ENCODE measurements around the gene DIP2A.

The DIP2A gene

DNA sequence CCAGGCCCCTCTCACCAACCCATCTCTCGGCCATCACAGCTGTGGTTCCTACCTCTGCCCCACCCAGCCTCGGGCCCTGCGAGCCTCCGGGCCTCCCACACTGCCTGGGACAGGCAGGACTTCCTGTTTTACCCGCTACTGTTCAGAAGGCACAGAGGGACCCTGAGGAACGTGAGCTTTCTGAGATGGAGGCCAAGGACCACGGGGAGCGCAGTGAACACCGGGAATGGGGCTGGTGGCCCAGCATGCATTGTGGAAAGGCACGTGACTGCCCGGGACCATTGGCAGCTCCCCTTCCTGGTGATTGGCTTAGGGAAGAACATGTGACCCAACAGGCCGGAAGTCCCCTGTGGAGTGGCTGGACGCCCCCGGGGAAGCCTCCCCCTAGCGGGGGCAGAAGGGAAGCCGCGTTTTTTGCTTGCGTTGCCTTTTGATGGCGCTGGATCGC, 139.2 kb downstream of the DIP2A start:
- ATAC-seq (no peak), DNase-seq (no peak)
- no peak overlapping the region for H3K27ac Mint-ChIP-seq
- peaks cover 1% of the 10 kb centered on the region for H3K36me3 Mint-ChIP-seq (ENCODE audit: low read depth)
- H3K4me1 Mint-ChIP-seq: peaks cover 5% of the 10 kb centered on the region
- H3K27me3 Mint-ChIP-seq: no peaks in the 10 kb centered on the region
- no peak overlapping the region for H3K4me3 Mint-ChIP-seq
- peaks cover 9% of the 10 kb centered on the region for H3K9me3 Mint-ChIP-seq

GRCh38 chr21:46598581-46599572, 140.2 kb downstream of the DIP2A start:
- H3K4me3 Mint-ChIP-seq: no peak overlapping the region
- H3K36me3 Mint-ChIP-seq (ENCODE audit: low read depth): no peaks in the 10 kb centered on the region
- DNase-seq (no peak), ATAC-seq (no peak)
- no peak overlapping the region for H3K27ac Mint-ChIP-seq
- H3K4me1 Mint-ChIP-seq: peaks cover 5% of the 10 kb centered on the region
- H3K9me3 Mint-ChIP-seq: no peaks in the 10 kb centered on the region
- H3K27me3 Mint-ChIP-seq: no peaks in the 10 kb centered on the region

GRCh38 chr21:46600305-46600704, 141.6 kb downstream of the DIP2A start:
- Mint-ChIP-seq H3K27me3 (no peaks in the 10 kb centered on the region), H3K4me3 (no peak overlapping the region), H3K36me3 (ENCODE audit: low read depth) (no peaks in the 10 kb centered on the region), H3K9me3 (no peaks in the 10 kb centered on the region), H3K27ac (no peak overlapping the region), H3K4me1 (peaks cover 11% of the 10 kb centered on the region)
- no peak for DNase-seq
- ATAC-seq: no peak

GRCh38 chr21:46600978-46601377, 142.3 kb downstream of the DIP2A start:
- no peak overlapping the region for H3K4me3 Mint-ChIP-seq
- H3K9me3 Mint-ChIP-seq: no peaks in the 10 kb centered on the region
- no peaks in the 10 kb centered on the region for H3K36me3 Mint-ChIP-seq (ENCODE audit: low read depth)
- no peak overlapping the region for H3K27ac Mint-ChIP-seq
- ATAC-seq: no peak
- no peaks in the 10 kb centered on the region for H3K27me3 Mint-ChIP-seq
- peaks cover 18% of the 10 kb centered on the region for H3K4me1 Mint-ChIP-seq
- no peak for DNase-seq

- H3K27ac Mint-ChIP-seq: no peak overlapping the region
- H3K27me3 Mint-ChIP-seq: no peaks in the 10 kb centered on the region
- no peaks in the 10 kb centered on the region for H3K36me3 Mint-ChIP-seq (ENCODE audit: low read depth)
- H3K4me1 Mint-ChIP-seq: peaks cover 34% of the 10 kb centered on the region
- ATAC-seq (no peak), DNase-seq (no peak)
- H3K4me3 Mint-ChIP-seq: no peak overlapping the region
- H3K9me3 Mint-ChIP-seq: no peaks in the 10 kb centered on the region
These were observed 144.5 kb downstream of the DIP2A start for GRCh38 chr21:46603228-46603627.

- DNase-seq: no peak
- Mint-ChIP-seq H3K9me3 (no peaks in the 10 kb centered on the region), H3K4me1 (peaks cover 32% of the 10 kb centered on the region), H3K4me3 (no peak overlapping the region), H3K36me3 (ENCODE audit: low read depth) (no peaks in the 10 kb centered on the region), H3K27ac (no peak overlapping the region), H3K27me3 (no peaks in the 10 kb centered on the region)
- no peak for ATAC-seq
These were observed 145.8 kb downstream of the DIP2A start for GRCh38 chr21:46604329-46604974.

DNA sequence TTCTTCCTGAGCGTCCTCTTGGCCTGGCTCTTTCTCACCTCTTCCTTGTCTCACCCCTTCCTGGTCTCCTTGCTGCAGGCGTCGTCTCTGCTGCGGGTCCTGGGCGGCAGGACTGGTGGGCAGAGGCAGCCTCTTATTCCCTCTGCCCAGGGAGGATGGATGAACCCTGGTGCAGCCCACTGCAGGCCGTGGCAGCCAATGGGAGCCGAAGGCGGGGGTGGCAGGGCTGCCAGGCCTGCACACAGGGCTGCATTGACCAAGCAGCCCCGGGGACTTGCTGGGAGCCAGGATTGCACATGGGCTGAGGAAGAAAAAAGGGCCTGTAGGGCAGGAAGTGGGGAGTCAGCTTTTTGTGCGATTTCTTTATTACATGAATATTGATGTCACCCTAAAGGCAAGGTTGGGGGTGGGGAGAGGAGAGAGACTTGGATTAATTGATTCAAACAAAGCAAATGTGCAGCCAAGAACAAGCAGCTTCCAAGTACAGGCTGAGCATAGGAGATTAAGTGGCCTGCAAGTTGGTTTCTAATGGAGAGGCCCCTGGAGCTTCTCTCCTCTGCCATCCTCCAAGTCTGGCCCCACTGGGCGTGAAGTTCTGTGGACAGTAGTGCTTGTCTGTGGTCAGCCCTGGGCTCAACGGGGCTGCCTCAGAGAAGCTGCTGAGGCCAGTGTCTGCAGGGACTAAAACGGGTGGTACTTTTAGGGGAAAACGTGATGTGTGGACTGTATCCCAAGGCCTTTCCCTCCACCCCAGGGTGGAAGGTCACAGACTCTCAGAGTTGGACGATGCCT, 146.5 kb downstream of the DIP2A start, which contains the start of gene S100B:
S100B (minus strand) TSS at position 108 of the 792 bp plus-strand sequence. CDS start 2,667 bp downstream, outside the sequence.
- H3K9me3 Mint-ChIP-seq: no peaks in the 10 kb centered on the region
- ATAC-seq: no peak
- no peak within 1 kb of the TSS for H3K4me3 Mint-ChIP-seq
- H3K27ac Mint-ChIP-seq: peak within 1 kb of the TSS; percentile 73
- H3K4me1 Mint-ChIP-seq: peaks cover 32% of the 10 kb centered on the region
- no peaks in the 10 kb centered on the region for H3K36me3 Mint-ChIP-seq (ENCODE audit: low read depth)
- no peak for DNase-seq
- H3K27me3 Mint-ChIP-seq: no peaks in the 10 kb centered on the region

DNA sequence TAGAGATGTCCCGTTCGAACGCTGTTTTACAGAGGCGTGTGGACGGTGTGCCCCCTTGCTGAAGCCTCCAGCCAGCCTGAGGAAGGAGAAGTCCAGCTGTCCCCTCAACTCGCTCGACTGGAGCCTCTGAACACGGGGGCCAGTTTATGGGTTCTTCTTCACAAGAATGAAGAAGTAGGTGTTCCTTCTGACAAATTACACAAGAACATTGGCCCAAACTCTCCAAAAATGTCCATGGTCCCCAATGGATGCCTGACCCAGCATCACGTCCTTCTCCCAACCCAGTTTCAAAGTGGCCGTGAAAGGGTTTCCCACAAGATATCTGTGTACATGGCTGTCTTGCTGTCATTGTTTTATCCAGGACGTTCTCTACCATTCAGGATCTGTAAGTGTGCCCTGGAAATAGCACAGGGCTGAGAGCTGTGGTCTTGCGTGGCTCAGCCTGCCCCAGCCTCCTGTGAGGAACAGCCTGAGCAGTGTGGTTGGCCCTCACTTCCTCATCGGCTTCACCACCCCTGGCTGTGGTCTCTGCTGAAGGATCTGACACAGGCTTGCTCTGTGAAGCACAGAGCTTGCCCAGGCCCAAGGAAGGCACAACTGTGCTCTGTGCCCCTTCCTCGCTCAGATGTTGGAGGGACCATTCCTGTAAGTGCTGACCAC, 147.2 kb downstream of the DIP2A start:
- Mint-ChIP-seq H3K36me3 (ENCODE audit: low read depth) (no peaks in the 10 kb centered on the region), H3K27me3 (no peaks in the 10 kb centered on the region), H3K9me3 (no peaks in the 10 kb centered on the region), H3K4me3 (no peak overlapping the region), H3K4me1 (peaks cover 32% of the 10 kb centered on the region), H3K27ac (peak overlapping the region; percentile 73)
- DNase-seq (peak; percentile 41), ATAC-seq (peak; percentile 91)

- DNase-seq (no peak), ATAC-seq (no peak)
- no peak overlapping the region for H3K27ac Mint-ChIP-seq
- peaks cover 32% of the 10 kb centered on the region for H3K4me1 Mint-ChIP-seq
- no peaks in the 10 kb centered on the region for H3K36me3 Mint-ChIP-seq (ENCODE audit: low read depth)
- H3K9me3 Mint-ChIP-seq: no peaks in the 10 kb centered on the region
- no peaks in the 10 kb centered on the region for H3K27me3 Mint-ChIP-seq
- H3K4me3 Mint-ChIP-seq: no peak overlapping the region
These were observed 147.7 kb downstream of the DIP2A start for GRCh38 chr21:46606427-46606813.

GRCh38 chr21:46607636-46608035, 148.9 kb downstream of the DIP2A start:
- ATAC-seq (no peak), DNase-seq (no peak)
- Mint-ChIP-seq H3K27me3 (no peaks in the 10 kb centered on the region), H3K9me3 (peaks cover 5% of the 10 kb centered on the region), H3K4me3 (no peak overlapping the region), H3K36me3 (ENCODE audit: low read depth) (no peaks in the 10 kb centered on the region), H3K27ac (no peak overlapping the region), H3K4me1 (peaks cover 31% of the 10 kb centered on the region)

- no peaks in the 10 kb centered on the region for H3K27me3 Mint-ChIP-seq
- H3K9me3 Mint-ChIP-seq: peaks cover 5% of the 10 kb centered on the region
- H3K27ac Mint-ChIP-seq: no peak overlapping the region
- no peaks in the 10 kb centered on the region for H3K36me3 Mint-ChIP-seq (ENCODE audit: low read depth)
- peaks cover 29% of the 10 kb centered on the region for H3K4me1 Mint-ChIP-seq
- ATAC-seq: no peak
- DNase-seq: no peak
- H3K4me3 Mint-ChIP-seq: no peak overlapping the region
These were observed 150.0 kb downstream of the DIP2A start for GRCh38 chr21:46608672-46609111.

GRCh38 chr21:46610018-46610701, 151.5 kb downstream of the DIP2A start:
- H3K36me3 Mint-ChIP-seq (ENCODE audit: low read depth): no peaks in the 10 kb centered on the region
- H3K4me1 Mint-ChIP-seq: peaks cover 24% of the 10 kb centered on the region
- no peak for DNase-seq
- ATAC-seq: no peak
- no peaks in the 10 kb centered on the region for H3K27me3 Mint-ChIP-seq
- H3K27ac Mint-ChIP-seq: no peak overlapping the region
- no peak overlapping the region for H3K4me3 Mint-ChIP-seq
- peaks cover 5% of the 10 kb centered on the region for H3K9me3 Mint-ChIP-seq

GRCh38 chr21:46613391-46613790, 154.7 kb downstream of the DIP2A start:
- Mint-ChIP-seq H3K4me1 (no peaks in the 10 kb centered on the region), H3K9me3 (peaks cover 5% of the 10 kb centered on the region)

More at GRCh38 chr21:46613391-46613790, 154.7 kb downstream of the DIP2A start:
- DNase-seq (no peak), ATAC-seq (no peak)
- no peaks in the 10 kb centered on the region for H3K36me3 Mint-ChIP-seq (ENCODE audit: low read depth)
- H3K27me3 Mint-ChIP-seq: no peaks in the 10 kb centered on the region
- H3K27ac Mint-ChIP-seq: no peak overlapping the region
- no peak overlapping the region for H3K4me3 Mint-ChIP-seq
